ENCODE results near the gene SMYD1.
A peak's percentile ranks its signal among the peaks of the same experiment; 100 is the strongest.

SMYD1 gene

GRCh38 chr2:88159955-88160415 lies 92.4 kb downstream of the SMYD1 start:
- Mint-ChIP-seq H3K4me3 (no peak overlapping the region), H3K36me3 (no peaks in the 10 kb centered on the region), H3K9me3 (no peaks in the 10 kb centered on the region), H3K27ac (no peak overlapping the region), H3K4me1 (no peaks in the 10 kb centered on the region)
- DNase-seq (ENCODE audit: low spot score in 2 of 2) (peak in 1 of 2 donors; percentile 65), ATAC-seq (no peak)

DNA sequence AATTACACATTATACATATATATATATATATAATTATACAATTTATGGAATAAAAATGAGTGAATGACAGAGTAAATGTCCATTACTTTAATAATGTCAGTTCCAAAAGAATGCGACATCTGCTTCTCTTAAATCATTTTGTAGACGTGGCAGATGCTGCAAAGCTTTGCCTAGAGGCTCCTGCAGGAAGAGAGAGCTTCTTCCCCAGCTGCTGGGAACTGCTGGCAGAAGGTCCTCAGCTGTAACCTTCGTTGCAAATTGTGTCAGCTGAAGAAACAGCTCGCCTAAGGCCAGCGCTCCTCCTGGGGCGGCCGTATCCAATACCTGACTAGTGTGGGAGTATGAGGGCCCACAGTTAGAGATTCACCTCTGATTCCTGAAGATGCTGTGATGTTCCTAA lies 92.9 kb downstream of the SMYD1 start:
- no peaks in the 10 kb centered on the region for H3K4me1 Mint-ChIP-seq
- H3K4me3 Mint-ChIP-seq, result no peak overlapping the region
- DNase-seq (ENCODE audit: low spot score in 2 of 2) (no peak), ATAC-seq (no peak)
- no peak overlapping the region for H3K27ac Mint-ChIP-seq
- H3K9me3 Mint-ChIP-seq, result no peaks in the 10 kb centered on the region
- no peaks in the 10 kb centered on the region for H3K36me3 Mint-ChIP-seq

- H3K36me3 Mint-ChIP-seq, result no peaks in the 10 kb centered on the region
Measured at GRCh38 chr2:88161446-88162244, 94.0 kb downstream of the SMYD1 start.

More at GRCh38 chr2:88161446-88162244, 94.0 kb downstream of the SMYD1 start:
- DNase-seq (ENCODE audit: low spot score in 2 of 2), result no peak
- Mint-ChIP-seq H3K27ac (no peak overlapping the region), H3K4me1 (no peaks in the 10 kb centered on the region), H3K4me3 (no peak overlapping the region), H3K9me3 (no peaks in the 10 kb centered on the region)
- no peak for ATAC-seq

All from stimulated activated effector memory CD8-positive, alpha-beta T cell treated with anti-CD3 and anti-CD28 coated beads, Interleukin-12 subunit alpha, Interleukin-12 subunit beta, amount 100 ng/mL, for 72 hours (primary cell).